CD4-positive, alpha-beta T cell treated with Interleukin-17A for 1 hour (primary cell): ENCODE data around the gene KLF4.

ENCODE experiments used
- DNase-seq: peaks from one replicate; pipeline ENCODE4 v3.0.0-alpha.2; 2020

Gene KLF4

GRCh38 chr9:107487521-107488374 is 1.8 kb downstream of the KLF4 start:
- no peak for DNase-seq

GRCh38 chr9:107486674-107487520 is 2.7 kb downstream of the KLF4 start:
- no peak for DNase-seq

GRCh38 chr9:107485458-107486043 is 4.0 kb downstream of the KLF4 start:
- DNase-seq: no peak

DNA sequence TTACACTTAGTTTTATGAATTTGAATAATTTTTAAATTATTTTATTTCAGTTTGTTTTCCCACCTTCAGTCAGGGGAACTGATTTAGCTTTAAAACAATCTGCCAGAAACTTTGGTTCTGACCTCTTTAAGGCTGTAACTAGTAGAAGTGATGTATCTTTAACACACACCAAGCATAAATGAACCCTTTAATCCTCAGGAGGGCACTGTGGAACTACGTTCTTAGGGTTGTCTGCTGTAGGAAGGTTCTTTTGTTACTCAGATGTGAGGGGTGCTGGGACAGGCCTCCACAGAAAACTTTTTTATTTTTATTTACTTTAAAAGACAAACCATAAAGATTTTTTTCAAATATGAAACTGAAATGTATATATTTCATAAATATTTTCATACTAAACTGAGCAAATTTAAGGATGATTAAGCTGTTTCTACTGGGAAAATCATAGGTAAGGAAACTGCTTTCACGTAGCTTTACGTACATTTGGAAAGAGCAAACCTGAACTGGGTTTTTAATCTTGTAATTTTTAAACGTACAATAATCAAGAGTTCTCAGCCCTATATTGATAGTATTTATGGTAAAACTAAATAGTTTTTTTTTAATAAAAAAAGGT is 5.3 kb downstream of the KLF4 start:
- peak; percentile 32 for DNase-seq

GRCh38 chr9:107483666-107484065 is 5.9 kb downstream of the KLF4 start:
- no peak for DNase-seq

- no peak for DNase-seq
Measured at GRCh38 chr9:107481035-107481434, 8.5 kb downstream of the KLF4 start.

- no peak for DNase-seq
Measured at GRCh38 chr9:107480386-107480789, 9.2 kb downstream of the KLF4 start.

DNA sequence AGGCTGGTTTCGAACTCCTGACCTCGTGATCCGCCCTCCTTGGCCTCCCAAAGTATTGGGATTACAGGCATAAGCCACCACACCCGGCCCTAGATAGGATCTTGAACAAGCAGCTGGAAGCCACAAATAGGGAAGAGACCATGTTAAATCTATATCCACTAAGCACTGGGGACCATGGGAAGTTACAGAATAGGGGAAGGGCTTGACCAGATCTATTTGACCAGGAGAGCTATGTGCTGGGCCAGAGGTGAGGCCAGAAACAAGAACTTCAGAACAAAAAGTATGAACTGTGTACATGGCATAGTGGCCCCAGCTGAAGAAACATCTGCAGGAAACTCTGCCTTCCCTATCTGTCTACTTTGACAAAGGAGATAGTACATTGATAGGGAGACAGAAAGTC is 10.8 kb downstream of the KLF4 start:
- no peak for DNase-seq

GRCh38 chr9:107474124-107474523 is 15.4 kb downstream of the KLF4 start:
- DNase-seq: no peak

- DNase-seq: no peak
Measured at GRCh38 chr9:107472581-107473340, 16.8 kb downstream of the KLF4 start.

DNA sequence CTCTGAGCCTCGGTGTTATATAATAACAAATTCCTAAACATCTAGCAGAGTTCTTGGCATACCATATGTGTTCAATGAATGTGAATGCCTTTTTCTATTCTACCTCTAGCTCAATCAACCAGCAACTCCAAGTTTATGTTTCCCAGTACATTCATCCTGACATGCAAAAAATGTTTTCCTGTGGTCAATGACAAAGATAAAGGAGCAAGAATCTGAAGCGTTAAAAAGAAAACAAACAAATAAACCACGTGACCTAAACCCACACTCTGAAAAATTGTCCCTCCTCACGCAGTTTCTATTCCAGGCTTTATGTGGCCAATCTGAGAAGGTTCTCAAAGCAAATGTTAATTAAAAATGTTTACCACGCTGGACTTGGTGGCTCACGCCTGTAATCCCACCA is 18.0 kb downstream of the KLF4 start:
- no peak for DNase-seq

GRCh38 chr9:107467416-107467815 is 22.2 kb downstream of the KLF4 start:
- DNase-seq: no peak

DNA sequence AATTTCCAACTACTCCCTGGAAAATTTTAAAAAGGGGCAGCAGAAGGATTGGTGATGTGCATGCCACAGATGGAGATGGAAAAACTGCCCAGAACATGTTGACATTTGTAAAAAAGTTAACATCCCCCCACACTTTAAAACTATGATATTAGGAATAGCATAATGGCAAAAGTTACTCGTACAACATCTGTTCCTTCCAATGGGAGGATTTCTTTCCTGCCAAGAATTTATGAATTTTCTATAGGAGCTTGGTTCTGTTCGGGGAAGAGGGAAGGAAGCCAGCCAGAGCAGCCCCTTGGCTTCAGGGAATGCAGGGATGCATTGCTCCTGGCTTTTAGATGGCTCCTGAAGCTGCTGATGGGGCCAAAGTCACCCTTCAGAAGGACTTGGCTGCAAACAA is 22.7 kb downstream of the KLF4 start:
- no peak for DNase-seq

DNA sequence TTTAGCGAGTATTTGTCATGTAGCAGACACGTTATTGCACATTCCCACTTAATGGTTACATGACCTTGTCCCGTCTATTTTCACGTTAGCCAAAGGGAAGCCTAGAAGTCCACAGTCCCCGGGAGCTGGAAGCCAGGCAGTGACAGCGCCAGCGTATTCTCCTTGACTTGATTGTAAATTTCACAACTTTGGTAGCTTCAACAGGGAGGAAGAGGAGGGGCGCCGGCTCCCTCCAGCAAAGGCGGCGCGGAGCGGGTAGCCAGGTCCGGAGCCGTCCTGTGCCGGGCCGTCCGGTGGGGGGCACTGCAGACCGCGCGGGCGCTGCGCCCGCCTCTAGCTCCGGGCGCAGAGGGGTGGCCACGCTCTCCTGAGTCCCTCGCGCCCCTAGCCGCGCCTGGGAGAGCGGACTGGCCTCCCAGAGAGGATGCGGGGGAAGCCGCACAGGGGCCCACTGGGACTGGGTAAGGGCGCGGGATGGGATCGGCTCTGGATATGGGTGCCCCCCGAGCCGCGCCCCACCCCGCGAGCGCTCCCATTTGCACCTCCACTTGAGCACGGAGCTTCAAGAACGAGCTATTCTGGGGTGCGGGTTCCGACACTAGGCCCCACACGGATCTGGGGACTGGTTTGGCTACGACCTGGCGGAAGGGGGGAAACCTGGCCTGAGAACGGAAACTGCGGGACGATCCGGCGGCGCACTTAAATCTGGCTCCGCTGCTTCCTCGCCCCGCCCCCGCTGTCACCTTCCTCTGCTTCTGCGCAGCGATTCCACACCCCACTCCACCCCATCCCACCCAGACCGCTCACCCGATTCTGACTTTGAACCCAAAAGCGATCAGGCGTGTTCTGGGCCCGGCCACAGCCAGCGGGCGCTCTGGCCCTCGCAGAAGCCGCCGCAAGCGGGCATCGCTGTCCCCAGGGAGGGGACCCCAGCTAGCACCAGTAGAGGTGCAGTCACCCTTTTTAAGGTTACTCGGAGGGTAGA is 23.8 kb downstream of the KLF4 start:
- DNase-seq: peak; percentile 7

DNA sequence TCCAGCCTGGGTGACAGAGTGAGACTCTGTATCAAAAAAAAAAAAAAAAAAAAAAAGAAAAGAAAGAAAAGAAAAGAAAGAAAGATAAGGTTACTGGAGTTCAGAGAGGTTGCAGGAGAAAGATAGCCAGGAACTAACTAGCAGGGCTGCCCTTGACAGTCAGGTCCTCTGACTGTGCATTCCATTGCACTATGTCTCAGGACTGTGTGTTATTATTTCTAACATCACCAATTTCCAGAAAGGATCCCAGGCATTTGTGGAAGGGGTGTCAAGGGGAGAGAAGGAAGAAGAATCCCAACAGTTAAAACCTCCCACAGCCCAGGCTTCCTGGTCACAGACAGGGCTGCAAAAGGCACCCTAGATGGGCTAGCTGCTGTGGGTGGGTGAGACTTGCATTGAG is 25.1 kb downstream of the KLF4 start:
- DNase-seq: no peak

DNA sequence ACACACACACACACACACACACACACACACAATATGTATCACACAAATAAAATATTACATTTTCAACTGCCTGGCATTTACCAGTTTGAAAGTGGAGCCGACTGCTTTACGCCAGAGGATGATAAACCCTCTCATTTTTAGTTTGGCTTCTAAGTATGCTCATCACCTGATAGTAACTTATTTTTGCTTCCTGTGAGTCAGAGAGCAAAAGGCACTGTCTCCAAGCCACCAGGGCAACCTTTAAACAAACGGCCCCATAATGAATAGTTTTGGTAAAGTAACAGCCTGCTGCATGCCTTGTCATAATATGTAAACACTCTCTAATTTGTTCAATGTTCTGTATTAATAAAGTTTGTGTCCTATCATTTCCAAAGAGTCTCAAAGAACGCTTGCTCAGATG is 26.9 kb downstream of the KLF4 start:
- DNase-seq: no peak

DNA sequence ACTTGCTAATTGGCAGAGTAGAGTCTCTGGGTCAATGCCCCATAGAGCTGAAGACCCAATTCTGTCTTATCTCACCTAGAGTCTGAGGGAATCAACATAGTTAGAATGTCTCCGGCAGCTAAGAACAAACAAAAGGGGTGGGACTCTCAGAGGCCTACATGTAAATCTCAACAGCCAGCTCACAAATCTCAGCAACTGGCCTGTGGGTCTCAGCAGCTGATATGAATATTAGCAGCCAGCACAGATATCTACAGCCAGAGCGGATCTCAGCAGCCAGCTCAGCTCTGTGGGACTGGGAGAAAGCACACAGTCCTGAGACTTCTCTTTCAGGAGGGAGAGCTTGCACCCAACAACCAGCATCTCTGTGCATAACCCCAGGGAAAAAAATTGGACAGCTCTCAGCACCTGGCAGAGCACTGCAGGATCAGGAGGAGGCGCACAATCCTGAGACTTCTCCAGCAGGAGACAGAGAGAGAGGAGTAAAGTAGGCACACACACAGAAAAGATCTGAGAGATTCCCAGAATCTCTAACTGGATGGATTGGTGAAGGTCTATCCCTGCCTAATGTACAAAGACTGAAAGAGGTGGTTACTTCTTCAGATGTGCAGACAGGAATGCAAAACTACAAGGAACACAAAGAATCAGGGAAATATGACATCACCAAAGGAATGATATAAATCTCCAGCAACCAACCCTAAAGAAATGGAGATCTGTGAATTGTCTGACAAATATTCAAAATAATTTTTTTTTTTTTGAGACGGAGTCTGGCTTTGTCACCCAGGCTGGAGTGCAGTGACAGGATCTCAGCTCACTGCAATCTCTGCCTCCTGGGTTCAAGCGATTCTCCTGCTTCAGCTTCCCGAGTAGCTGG is 29.2 kb downstream of the KLF4 start:
- no peak for DNase-seq

DNA sequence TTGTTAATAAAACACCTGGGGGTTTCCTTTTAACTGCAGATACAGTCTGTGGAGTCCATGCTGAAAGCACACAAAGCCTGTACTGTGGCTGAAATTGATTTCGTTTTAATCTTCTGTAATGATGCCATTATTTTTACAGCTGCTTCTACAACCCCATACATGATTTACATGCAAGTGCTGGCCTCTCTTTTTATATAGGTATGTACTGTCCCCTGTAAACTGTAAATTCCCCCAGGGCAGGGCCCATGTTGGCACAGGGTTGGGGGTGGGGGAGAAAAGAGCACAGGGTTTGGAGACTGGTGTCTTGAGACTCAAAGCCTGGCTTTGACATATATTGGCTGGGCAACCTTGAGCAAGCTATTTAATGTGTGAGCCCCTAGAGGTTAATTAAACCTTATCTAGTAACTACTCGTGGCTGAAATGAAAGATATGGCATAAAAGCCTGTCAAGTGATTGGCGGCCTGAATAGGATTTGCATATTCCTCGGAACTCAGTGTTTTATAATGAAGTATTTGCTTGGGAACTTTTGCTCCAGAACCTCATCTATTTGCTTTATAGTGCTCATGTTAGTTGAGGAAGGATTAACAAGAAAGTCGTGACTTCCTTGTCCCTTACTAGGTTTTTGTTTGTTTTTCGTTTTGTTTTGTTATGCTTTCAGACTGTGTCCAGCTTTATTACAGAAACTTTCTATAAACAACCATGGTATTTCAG is 34.0 kb downstream of the KLF4 start:
- no peak for DNase-seq

- DNase-seq: no peak
Measured at GRCh38 chr9:107453479-107453878, 36.1 kb downstream of the KLF4 start.

GRCh38 chr9:107447834-107448233 is 41.7 kb downstream of the KLF4 start:
- DNase-seq: no peak
